Osteoblast (primary cell): ENCODE results near the gene SMARCE1. TPM values are rescaled to one million over a fixed set of nuclear protein-coding genes. Genes with fewer than 3 reads are reported as not detected.

Experiments
- DNase-seq: peaks from one replicate; pipeline ENCODE4 v3.0.0; 2011; ENCODE audit warnings: low spot score, mixed read lengths; ENCODE audit not compliant: insufficient read length; ENCODE audit errors: missing footprints
- H2AFZ ChIP-seq: 2 replicates; pipeline ENCODE4 v1.6.0; 2011; ENCODE audit warnings: mild to moderate bottlenecking, low read length
- H3K27ac ChIP-seq: 2 replicates; pipeline ENCODE4 v1.5.1; 2011; ENCODE audit warnings: mild to moderate bottlenecking, low read depth, low read length, moderate library complexity
- H3K27me3 ChIP-seq: 2 replicates; pipeline ENCODE4 v1.6.0; 2012; ENCODE audit warnings: mild to moderate bottlenecking, control low read depth, inconsistent platforms, low read length, moderate library complexity; ENCODE audit not compliant: insufficient read depth
- H3K36me3 ChIP-seq: 2 replicates; pipeline ENCODE4 v1.5.1; 2011; ENCODE audit warnings: mild to moderate bottlenecking, low read length, control low read depth, moderate library complexity; ENCODE audit not compliant: insufficient read depth
- H3K4me1 ChIP-seq: 2 replicates; pipeline ENCODE4 v1.5.1; 2011; ENCODE audit warnings: mild to moderate bottlenecking, low read length, control low read depth, moderate library complexity; ENCODE audit not compliant: insufficient read depth
- H3K4me2 ChIP-seq: 2 replicates; pipeline ENCODE4 v1.6.0; 2011; ENCODE audit warnings: mild to moderate bottlenecking, low read length; ENCODE audit not compliant: insufficient read depth
- H3K4me3 ChIP-seq: fragments of 200-600 bp; sonication (generic); 3 replicates; pipeline ENCODE4 v1.5.1; 2012; ENCODE audit warnings: mild to moderate bottlenecking, low read length, inconsistent platforms; ENCODE audit not compliant: insufficient read depth
- H3K79me2 ChIP-seq: 2 replicates; pipeline ENCODE4 v1.6.0; 2012; ENCODE audit warnings: mild to moderate bottlenecking, low read length, control low read depth, inconsistent platforms; ENCODE audit not compliant: insufficient read depth
- H3K9me3 ChIP-seq: 2 replicates; pipeline ENCODE4 v1.5.1; 2011; ENCODE audit warnings: low read depth, low read length, control low read depth
- H4K20me1 ChIP-seq: 2 replicates; pipeline ENCODE4 v1.6.0; 2012; ENCODE audit warnings: mild to moderate bottlenecking, low read length, control low read depth; ENCODE audit not compliant: insufficient read depth
- total RNA-seq: library from RNA; depleted of rRNA; stranded (reverse); fragments of >200 nt; gene quantifications from 2 replicates; pipeline ENCODE4 v1.2.3, GENCODE V29; 2012
- TF ChIP-seq, protein P1 (sequence below): IDR thresholded peaks from 2 replicates; pipeline ENCODE4 v1.5.1; 2011; ENCODE audit warnings: mild to moderate bottlenecking, low read depth, low read length, moderate library complexity; ENCODE audit errors: extremely low read depth

Gene SMARCE1
- total RNA-seq, 1 donor = 101 TPM

DNA sequence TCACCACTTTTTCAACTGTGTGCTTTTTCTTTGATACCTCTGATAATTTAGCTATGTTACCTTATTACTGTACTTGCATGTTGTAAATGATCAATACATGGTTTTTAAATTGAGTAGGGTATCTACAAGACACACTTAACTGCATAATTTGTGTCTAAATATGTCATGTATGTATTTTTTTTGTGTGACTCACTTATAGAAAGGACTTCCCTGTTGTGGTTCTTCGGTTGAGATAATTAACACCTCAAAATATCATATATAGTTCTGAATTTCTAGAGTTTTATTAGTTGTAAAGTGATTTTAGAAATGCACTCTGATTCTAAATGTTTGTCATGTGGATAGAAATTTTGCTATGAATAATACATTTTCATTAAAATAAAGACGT is 31.9 kb upstream of the SMARCE1 start:
- DNase-seq = no peak
- Histone ChIP-seq H3K79me2 (no peaks in the 10 kb centered on the region), H3K27ac (no peak overlapping the region), H3K4me3 (no peak overlapping the region), H4K20me1 (no peaks in the 10 kb centered on the region), H3K27me3 (peaks cover 53% of the 10 kb centered on the region), H3K4me1 (no peaks in the 10 kb centered on the region), H3K36me3 (no peaks in the 10 kb centered on the region), H3K9me3 (no peaks in the 10 kb centered on the region), H3K4me2 (no peak overlapping the region), H2AFZ (no peak overlapping the region)
- TF ChIP-seq, protein P1, sequence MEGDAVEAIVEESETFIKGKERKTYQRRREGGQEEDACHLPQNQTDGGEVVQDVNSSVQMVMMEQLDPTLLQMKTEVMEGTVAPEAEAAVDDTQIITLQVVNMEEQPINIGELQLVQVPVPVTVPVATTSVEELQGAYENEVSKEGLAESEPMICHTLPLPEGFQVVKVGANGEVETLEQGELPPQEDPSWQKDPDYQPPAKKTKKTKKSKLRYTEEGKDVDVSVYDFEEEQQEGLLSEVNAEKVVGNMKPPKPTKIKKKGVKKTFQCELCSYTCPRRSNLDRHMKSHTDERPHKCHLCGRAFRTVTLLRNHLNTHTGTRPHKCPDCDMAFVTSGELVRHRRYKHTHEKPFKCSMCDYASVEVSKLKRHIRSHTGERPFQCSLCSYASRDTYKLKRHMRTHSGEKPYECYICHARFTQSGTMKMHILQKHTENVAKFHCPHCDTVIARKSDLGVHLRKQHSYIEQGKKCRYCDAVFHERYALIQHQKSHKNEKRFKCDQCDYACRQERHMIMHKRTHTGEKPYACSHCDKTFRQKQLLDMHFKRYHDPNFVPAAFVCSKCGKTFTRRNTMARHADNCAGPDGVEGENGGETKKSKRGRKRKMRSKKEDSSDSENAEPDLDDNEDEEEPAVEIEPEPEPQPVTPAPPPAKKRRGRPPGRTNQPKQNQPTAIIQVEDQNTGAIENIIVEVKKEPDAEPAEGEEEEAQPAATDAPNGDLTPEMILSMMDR = no peak

DNA sequence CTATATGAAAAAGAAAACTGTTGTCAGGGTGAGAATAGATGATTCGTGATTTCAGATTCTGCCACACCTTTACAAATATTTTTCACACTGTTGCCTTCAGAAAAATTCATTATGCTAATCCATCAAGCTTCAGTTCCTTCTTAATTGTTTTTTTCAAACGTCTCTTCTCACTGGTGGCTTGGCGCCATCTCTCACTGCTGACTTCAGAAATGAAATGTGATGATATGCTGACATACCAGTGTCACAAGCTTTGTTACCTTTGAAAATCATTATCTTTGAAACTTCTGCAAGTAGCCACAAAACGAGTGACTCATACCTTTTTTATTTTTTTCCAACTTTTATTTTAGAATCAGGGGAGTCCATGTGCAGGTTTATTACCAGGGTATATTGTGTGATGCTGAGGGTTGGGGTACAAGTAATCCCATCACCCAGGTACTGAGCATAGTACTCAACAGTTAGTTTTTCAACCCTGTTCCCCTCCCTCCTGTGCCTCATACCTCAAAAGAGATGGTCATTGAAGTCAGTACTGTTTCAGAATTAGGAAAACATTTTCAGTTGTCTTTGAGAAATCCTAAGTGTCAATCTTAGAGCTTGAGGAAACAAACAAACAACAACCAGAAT is 31.4 kb upstream of the SMARCE1 start:
- H3K79me2 ChIP-seq = no peaks in the 10 kb centered on the region
- no peak overlapping the region for H2AFZ ChIP-seq
- no peaks in the 10 kb centered on the region for H4K20me1 ChIP-seq
- DNase-seq = no peak
- H3K4me3 ChIP-seq = no peak overlapping the region
- no peaks in the 10 kb centered on the region for H3K4me1 ChIP-seq
- no peak overlapping the region for H3K4me2 ChIP-seq
- TF ChIP-seq, protein P1 = no peak
- no peaks in the 10 kb centered on the region for H3K36me3 ChIP-seq
- H3K27ac ChIP-seq = no peak overlapping the region
- H3K27me3 ChIP-seq = peaks cover 57% of the 10 kb centered on the region
- H3K9me3 ChIP-seq = no peaks in the 10 kb centered on the region

DNA sequence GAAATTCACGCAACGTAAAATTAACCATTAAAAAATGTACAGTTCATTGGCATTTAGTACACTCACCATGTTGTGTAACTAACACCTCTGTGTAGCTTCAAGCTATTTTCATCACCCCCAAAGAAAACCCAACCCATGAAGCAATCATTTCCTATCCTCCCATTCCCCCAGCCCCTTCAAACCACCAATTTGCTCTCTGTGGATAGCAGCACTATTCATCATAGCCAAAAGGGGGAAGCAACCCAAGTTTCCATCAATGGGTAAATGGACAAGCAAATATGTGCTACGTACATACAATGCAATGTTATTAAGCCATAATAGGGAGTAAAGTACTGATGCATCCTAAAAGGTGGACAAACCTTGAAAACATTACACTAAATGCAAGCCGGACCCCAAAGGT is 28.3 kb upstream of the SMARCE1 start:
- H4K20me1 ChIP-seq = no peaks in the 10 kb centered on the region
- no peak overlapping the region for H2AFZ ChIP-seq
- H3K4me1 ChIP-seq = no peaks in the 10 kb centered on the region
- TF ChIP-seq, protein P1 = no peak
- H3K36me3 ChIP-seq = no peaks in the 10 kb centered on the region
- no peak overlapping the region for H3K4me2 ChIP-seq
- no peak overlapping the region for H3K4me3 ChIP-seq
- H3K79me2 ChIP-seq = no peaks in the 10 kb centered on the region
- no peak for DNase-seq
- no peak overlapping the region for H3K27ac ChIP-seq
- H3K9me3 ChIP-seq = no peaks in the 10 kb centered on the region
- peaks cover 63% of the 10 kb centered on the region for H3K27me3 ChIP-seq

DNA sequence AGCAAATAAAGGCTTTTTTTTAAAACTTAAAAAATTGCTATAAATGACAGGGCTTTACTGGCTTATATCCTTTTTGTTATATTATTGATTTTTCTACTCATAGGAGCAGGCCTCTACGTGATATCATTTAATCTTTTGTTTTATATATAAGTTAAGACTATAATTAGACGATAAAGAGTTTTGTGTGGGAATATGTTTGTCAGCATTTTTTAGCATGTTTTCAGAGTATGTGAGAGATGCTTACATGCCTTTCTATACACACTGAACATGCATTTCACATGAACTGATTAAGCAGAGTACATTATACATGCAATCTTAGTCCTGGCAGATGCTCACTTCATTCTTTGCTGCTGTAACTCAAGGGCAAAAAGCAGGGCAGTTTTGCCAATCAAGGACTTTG is 25.0 kb upstream of the SMARCE1 start:
- H3K79me2 ChIP-seq = no peaks in the 10 kb centered on the region
- no peaks in the 10 kb centered on the region for H4K20me1 ChIP-seq
- no peaks in the 10 kb centered on the region for H3K4me1 ChIP-seq
- no peak overlapping the region for H3K27ac ChIP-seq
- no peak overlapping the region for H3K4me3 ChIP-seq
- TF ChIP-seq, protein P1 = no peak
- H2AFZ ChIP-seq = no peak overlapping the region
- peaks cover 63% of the 10 kb centered on the region for H3K27me3 ChIP-seq
- H3K9me3 ChIP-seq = no peaks in the 10 kb centered on the region
- no peak for DNase-seq
- H3K4me2 ChIP-seq = no peak overlapping the region
- H3K36me3 ChIP-seq = no peaks in the 10 kb centered on the region
